GM12872 (cell line): ENCODE measurements around the gene SCAMP5.

Experiments used
- CTCF ChIP-seq: IDR thresholded peaks from 3 replicates; pipeline ENCODE4 v1.5.1; 2011; ENCODE audit warnings: low read depth, mild to moderate bottlenecking, low read length, moderate library complexity; ENCODE audit not compliant: insufficient read depth

SCAMP5 gene

GRCh38 chr15:75065467-75065850, 70.1 kb downstream of the SCAMP5 start:
- no peak for TF ChIP-seq CTCF

- no peak for TF ChIP-seq CTCF
Observed at GRCh38 chr15:75065851-75066509, 70.6 kb downstream of the SCAMP5 start.

- TF ChIP-seq CTCF = no peak
Observed at GRCh38 chr15:75067123-75067830, 71.9 kb downstream of the SCAMP5 start.

- no peak for TF ChIP-seq CTCF
Observed at GRCh38 chr15:75068748-75069147, 73.4 kb downstream of the SCAMP5 start.

GRCh38 chr15:75069301-75069925, 74.0 kb downstream of the SCAMP5 start:
- no peak for TF ChIP-seq CTCF

GRCh38 chr15:75070674-75071073, 75.3 kb downstream of the SCAMP5 start:
- no peak for TF ChIP-seq CTCF
